M059J (cell line): ENCODE measurements around the gene RSKR. TPM values are rescaled to one million over a fixed set of nuclear protein-coding genes. Genes with fewer than 3 reads are reported as not detected.
"Not testable (repeated sequence)": the region's sequence is repeated elsewhere in the genome, so short reads cannot be mapped to it uniquely, and the experiment has no call there.

ENCODE experiments used
- DNase-seq: peaks from one replicate; pipeline ENCODE4 v3.0.0-alpha.2; 2012; ENCODE audit warnings: low read depth
- total RNA-seq: library from RNA; depleted of rRNA; stranded (reverse); fragments of >200 nt; shearing (Covaris generic); gene quantifications from 2 replicates; pipeline ENCODE4 v1.2.3, GENCODE V29; 2014; rRNA removed

RSKR gene
- total RNA-seq, 1 experiment from 2014 or later, result 9.7 TPM

DNA sequence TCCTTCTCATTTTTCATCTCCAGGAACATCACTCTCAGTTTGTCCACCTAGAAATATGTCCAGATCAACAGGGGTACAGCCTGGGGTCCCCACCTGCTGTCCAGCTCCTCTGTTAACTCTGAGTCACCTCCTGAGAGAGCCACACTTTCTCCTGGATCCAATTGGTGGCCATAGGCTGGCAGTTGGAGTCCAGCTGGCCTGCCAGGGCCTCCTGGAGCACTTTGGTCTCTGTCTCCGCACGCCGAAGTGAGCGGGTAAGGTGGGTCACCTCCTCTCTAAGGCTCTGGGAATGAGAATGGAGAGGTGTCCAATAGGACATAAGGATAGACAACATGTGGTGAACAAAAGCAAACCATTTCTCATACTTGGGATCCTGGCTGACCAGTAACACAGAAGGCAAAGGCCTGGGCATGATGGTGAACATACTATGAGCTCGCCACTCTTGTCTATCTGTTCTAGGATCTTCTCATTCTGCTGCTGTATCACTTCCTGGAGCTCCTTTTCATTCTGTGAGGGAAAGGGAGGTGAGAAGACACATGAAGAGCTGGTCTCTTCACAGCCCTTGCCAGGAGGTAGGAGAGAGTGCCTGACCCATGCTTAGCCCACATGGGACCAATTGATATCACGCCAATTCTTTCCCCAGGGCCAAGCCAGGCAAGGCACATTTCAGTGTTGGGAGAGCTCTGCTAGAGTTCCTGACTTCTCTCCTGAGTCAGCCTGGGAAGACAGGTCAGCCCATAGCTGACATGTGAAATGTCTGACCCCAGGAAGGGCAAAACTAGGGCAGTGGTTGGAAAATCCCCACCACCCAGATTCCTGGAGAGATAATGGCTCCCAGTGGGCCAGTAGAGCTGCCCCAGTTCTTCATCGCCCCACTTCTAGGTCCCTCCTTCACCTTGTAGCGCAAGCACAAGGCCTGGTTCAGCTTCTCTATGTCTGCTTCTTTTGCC lies 35.5 kb downstream of the RSKR start:
- no peak for DNase-seq

DNA sequence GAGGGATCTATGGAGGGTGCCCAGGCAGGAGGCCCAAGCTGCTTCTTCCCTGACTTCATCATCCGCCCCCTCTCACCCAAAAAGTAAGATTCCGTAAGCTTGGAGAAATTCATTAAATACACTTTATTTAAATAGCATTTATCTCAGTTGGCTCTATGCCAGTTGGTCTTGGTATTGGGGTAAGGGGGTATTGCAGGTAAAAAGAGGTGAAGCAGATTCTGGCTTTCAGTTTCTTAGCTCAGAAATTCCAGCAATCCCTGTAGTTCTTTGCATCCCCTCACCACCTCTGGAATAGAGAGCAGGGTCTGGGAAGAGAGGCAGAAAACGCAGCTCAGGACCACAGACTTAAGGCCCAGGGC lies 36.5 kb downstream of the RSKR start:
- no peak for DNase-seq

DNA sequence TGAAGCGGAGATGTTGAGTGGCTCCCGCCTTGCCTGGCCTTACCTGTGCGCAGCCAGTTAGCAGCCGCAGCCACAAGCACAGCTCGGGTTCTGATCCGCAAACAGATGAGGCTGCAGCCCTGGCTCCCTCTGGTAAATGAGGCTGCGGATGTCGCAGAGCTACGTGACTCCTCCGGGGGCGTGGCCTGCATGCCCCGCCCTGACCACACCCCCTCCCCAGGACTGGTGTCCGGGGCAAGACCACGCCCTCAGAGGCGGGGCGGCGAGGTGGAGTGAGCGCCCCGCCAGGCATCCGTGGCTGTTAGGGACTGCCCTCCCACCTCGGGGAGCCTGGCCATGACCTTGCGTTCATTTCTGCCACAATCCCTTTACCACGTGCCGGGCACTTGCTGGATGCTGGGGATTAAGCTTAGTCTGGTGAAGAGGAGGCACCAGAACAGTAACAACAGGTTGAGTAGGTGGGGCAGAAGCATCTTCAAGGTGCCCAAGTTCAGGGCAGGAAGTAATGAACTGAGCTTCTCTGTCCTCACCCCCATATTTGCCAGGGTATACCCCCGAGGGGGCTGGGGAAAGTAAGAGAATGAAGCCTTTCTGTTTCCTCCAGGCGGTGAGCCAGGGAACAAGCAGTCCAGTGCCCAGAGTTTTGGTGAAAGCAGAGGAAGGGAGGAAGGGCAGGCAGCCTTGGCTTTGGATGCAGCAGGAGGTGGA lies 37.1 kb downstream of the RSKR start, which contains the start of gene ALDOC:
ALDOC (minus strand) TSS at position 138 of the 708 bp plus-strand sequence. CDS start 1,363 bp downstream, outside the sequence.
- peak; percentile 26 for DNase-seq

DNA sequence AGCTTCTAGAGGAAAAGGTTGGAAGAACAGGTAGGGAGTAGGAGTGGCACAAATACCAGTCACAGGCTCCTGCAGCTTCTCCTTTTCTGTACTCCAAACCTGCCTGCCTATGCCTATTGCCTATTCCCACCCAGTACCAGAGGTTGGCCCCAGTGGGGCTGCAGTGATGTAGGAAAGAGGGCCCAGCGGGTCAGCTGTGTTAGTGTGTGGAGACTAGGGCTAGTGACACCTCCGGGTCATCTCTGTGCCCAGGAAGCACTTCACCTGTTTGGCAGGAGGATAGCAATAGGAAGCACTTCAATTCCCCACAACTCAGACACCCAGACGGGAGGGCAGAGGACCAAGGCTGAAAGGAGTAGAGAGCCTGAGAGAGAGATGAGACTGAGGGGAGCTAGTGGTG lies 38.0 kb downstream of the RSKR start:
- not testable (repeated sequence) for DNase-seq

DNA sequence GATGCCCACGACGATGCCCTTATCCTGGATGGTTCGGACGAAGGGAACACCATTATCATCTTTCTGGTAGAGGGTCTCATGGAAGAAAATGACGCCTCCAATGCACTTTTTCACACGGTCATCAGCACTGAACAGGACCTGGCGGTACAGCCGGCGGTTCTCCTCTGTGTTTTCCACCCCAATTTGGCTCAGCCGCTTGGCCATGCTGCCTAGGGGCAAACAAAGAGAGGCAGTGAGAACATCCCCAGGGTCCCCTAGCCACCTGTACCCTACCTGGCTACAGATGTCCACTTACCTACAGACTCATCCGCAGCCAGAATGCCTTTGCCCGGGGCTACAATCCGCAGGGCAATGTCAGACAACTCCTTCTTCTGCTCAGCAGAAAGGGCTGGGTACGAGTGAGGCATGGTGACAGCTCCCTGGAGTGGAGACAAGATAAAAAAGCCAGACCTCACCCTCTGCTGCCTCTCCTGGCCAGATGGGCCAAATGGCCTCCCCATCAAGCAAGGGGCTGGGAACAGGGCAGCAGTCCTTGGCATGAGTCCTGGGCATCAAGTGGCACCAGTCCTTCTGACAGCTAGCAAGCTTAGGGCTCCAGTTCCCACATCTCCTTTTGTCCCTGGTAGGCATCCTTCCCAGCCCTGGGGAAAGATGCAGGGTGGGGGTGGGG lies 38.7 kb downstream of the RSKR start:
- no peak for DNase-seq

DNA sequence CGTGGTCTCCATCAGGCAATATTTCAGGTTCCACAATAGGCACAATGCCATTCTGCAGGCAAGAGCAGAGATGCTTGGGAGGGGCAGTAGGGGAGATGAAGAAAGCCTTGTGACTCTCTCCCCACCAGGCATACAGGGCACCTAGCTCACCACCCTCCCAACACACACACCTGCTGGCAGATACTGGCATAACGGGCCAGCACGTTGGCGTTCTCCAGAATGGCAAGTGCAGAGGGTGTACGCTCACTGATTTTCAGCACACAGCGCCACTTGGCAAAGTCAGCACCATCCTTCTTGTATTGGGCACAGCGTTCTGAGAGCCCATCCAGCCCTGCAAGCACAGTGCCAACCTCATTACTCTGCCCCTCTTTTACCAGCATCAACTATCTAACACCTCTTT lies 39.5 kb downstream of the RSKR start:
- no peak for DNase-seq

DNA sequence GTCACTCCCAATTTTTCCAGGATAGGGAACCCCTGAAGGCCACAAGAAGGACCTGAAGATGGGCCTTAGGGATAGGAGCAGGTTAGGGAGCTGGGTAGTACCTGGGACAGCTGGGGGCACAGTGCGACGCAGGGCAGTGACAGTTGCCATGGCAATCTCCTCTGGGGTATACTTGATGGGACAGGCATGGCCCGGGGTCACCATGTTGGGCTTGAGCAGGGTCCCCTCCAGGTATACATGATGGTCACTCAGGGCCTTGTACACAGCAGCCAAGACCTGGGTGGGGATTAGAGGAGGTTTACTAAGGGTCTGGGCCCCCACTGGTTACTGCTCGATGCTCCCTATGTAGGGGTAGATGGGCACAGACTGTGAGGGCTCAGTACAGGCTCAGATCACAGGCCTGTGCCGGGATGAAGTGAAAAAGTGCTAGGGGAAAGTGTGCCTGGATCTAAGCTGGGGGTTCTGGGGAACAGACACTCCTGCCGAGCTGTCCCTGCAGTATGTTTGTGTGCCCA lies 40.0 kb downstream of the RSKR start:
- DNase-seq, result no peak

DNA sequence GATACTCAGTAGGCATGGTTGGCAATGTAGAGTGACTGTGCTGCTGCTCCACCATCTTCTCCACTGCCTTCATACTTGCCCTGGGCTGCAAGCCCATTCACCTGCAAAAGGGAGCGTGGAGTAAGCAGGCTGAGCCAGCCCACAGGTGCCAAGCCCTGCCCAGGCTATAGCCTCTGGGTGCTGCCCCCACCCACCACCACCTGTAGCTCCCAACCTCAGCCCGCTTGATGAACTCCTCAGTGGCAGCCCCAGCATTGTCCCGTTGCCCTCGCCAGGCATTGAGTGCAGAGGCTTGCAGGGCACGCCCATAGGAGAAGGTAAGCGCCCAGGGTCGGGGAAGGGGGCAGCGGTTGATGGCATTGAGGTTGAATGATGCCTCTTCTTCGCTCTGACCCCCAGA lies 40.5 kb downstream of the RSKR start:
- no peak for DNase-seq

DNA sequence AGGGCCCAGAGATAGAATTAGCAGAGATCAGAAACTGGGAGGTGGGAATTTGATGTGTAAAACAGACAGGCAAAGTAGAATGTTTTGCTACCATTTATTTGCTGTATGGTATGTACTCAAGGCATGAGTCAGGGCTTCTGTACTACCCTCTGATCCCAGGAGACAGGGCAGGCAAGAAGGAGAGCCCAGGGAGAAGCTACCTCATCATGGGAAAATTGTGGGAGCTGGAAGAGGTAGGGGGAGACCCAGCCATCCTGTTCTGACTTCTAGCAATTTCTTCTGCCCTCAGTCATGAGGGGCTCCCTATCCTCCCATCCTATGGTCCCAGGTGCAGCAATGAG lies 41.0 kb downstream of the RSKR start:
- DNase-seq, result no peak

DNA sequence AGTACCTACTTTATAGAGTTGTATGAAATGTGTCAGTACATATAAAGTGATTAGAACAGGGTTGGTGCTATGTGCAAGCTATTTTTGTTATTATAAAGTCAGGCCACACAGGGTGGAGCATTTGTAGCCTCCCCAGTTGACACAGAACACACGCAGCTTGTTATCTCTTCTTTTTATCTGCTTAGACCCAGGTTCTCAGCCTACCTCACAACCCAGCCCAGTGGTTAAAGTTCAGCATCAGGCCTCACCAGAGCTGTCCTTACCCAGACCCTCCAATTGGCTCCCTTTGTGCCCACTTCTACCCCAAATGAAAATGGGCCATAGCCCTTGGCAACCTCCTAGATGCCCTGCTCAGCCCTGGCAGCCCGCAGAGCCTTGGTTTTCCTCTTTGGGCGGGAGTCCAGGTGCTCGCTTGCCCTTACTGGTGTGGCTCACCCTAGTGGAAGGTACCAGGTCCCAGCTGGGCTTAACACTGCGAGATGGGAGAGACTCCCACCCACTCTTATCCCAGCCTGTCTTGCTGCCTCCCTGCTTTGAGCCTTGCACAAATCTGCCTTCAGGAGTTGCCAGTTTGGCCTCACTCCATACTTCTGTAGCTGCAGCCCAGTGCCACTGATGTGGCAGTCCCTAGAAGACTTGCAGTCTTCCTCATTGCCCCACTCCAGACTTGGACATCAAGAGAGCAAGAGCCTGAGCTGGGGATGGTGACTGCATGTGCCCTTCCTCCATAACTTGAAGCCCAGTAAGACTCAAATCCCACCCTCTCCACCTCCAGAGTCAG lies 41.5 kb downstream of the RSKR start:
- no peak for DNase-seq

DNA sequence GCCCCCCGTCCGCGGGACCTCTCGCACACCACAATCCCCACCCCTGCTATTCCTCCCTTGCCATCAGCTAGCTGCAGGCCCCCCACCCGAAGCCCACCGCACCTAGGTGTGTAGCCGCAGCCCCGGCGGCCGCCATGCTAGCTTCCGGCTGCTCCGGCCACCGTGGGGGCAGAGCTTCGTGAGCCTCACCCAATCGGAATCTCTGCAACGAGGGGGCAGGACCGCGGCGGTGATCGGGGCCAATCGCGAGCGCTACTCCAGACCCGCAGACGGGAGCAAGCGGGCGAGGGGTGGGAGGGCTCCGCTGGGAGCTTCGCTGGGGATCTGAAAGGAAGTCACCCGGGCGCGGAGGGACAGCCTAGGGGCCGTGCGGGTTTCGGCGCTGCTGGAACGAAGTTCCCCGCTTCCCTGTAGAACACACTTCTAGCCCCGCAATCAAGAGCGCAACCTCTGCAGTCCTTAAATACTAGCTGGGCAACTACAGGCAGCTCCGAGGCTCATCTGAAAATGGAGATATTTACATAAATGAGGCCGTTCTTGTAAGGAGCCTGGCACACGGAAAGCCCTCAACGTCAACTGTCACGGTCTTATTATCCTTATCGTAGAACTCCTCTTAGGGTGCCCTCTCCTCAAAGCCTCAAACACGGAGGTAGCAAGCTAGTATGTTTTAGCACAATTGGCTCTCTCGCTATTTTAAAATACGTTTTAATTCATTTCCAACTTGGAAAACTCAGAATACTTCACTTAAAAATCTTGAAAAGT lies 42.4 kb downstream of the RSKR start, which contains the start of gene PIGS:
PIGS (minus strand) TSS at position 164 of the 762 bp plus-strand sequence; CDS start at position 136, 28 bp downstream.
- peak; percentile 91 for DNase-seq

DNA sequence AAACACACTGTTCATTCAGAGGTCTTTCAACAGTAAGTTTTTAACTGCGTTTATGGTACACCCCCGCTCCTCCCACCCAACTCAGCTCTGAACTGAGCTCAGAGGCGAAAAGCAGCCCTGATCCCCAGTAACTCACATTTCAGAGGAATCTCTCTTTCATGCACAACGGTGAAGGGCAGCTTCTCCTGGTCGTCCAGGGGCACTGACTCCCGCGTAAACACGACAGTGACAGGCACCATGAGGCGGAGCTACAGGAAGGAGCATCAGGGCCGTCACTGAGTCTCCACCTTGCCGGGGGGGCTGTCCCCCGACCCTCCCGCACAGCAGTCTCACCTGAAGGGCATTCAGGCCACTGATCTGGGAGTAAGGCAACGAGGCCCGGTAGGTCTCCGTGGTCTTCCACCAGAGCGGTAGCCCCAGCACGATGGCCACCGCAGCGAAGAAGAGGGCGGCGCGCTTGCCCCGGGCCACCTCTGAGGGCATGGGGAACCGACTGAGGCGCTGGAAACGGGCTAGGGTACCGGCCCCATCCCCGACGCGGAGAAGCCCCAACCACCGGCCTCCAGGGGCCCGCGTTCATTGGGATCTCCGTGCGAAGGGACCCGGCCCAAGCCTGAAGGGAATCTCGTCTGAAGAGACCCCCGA lies 43.1 kb downstream of the RSKR start:
- DNase-seq, result peak; percentile 42

DNA sequence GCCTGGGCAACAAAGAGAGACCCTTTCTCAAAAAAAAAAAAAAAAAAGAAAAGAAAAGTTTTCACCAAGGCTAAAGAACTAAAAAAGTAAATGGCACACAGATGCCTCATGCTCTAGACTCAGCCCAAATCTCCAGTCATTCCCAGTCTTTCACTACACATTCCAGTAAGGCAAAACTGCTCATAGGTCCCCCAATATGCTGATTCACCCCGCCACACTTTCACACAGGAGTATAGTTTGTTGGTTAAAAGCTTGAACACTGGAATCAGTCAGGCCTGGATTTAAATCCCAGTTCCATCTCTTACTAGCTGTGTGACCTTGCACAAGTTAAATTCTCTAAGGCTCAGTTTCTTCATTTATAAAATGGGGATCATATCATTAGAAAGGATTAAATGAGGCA lies 44.5 kb downstream of the RSKR start:
- DNase-seq, result no peak

DNA sequence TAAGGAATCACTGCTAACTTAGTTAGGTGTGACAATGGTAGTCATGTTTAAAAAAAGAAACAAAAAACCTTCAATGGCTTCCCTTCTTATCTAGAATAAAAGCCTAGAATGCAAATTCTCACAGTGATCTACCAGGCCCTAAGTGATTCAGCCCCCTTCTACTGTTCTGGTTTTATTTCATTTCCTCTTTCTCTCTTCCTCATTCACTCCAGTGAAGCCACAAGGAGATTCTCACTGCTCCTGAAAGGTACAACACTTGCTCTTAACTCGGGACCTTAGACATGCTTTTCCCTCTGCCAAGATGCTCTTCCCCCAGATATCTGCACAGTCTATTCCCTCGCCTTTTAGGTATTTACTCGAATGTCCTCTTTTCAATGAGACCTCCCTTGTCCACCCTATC lies 46.4 kb downstream of the RSKR start:
- DNase-seq, result no peak

DNA sequence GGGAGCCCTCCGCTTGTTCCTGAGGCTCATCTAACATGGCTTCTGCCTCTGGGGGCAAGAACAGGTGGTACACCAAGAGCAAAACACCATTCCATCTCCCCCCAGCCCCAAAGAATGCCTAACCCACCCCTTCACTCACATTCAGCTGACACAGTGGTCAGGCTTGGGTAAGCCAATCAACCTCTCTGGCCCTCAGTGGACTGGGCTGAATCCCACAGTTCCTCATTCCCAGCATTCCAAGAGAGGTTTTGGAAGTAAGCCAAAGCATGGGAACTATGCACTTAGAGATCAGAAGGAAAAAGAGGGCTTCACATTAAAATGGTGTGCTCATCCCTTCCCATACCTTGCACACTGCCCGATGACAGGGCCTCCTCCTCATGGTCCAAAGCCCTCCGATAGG lies 50.5 kb downstream of the RSKR start:
- DNase-seq, result peak; percentile 67

Other genes starting within 250 kb of the RSKR start
- gene SEBOX, start 249.0 kb downstream of the RSKR start, total RNA-seq, result not detected in 2 replicates
- not detected in 2 replicates for gene VTN, start 243.9 kb downstream of the RSKR start, total RNA-seq
- 4.0 and 6.4 TPM in 2 replicates for gene SARM1, start 242.5 kb downstream of the RSKR start, total RNA-seq
- gene SLC46A1, start 208.0 kb downstream of the RSKR start, total RNA-seq, result 6.4 and 6.8 TPM in 2 replicates
- gene SLC13A2, start 140.5 kb downstream of the RSKR start, total RNA-seq, result not detected in 2 replicates
- not detected in 2 replicates for gene FOXN1, start 107.8 kb downstream of the RSKR start, total RNA-seq
- 29.8 and 36.9 TPM in 2 replicates for gene UNC119, start 61.6 kb downstream of the RSKR start, total RNA-seq
- gene PIGS, start 42.7 kb downstream of the RSKR start, total RNA-seq, result 112 and 119 TPM in 2 replicates
- 0.32 TPM in 1 of 2 replicates, not detected in the other for gene ALDOC, start 37.3 kb downstream of the RSKR start, total RNA-seq
- gene SPAG5, start 15.2 kb downstream of the RSKR start, total RNA-seq, result 52.9 and 104 TPM in 2 replicates
- 92.0 and 97.6 TPM in 2 replicates for gene BLTP2, start 31.0 kb upstream of the RSKR start, total RNA-seq
- gene SDF2, start 47.7 kb upstream of the RSKR start, total RNA-seq, result 74.0 and 81.7 TPM in 2 replicates
- gene SUPT6H, start 48.0 kb upstream of the RSKR start, total RNA-seq, result 20.8 and 28.1 TPM in 2 replicates
- 0.84 and 1.3 TPM in 2 replicates for gene PROCA1, start 97.7 kb upstream of the RSKR start, total RNA-seq
- gene RAB34, start 103.7 kb upstream of the RSKR start, total RNA-seq, result 27.3 and 32.1 TPM in 2 replicates
- gene RPL23A, start 105.8 kb upstream of the RSKR start, total RNA-seq, result 444 and 507 TPM in 2 replicates
- 9.4 and 11.2 TPM in 2 replicates for gene TLCD1, start 112.0 kb upstream of the RSKR start, total RNA-seq
- gene NEK8, start 114.6 kb upstream of the RSKR start, total RNA-seq, result 2.4 and 2.6 TPM in 2 replicates
- gene TRAF4, start 129.8 kb upstream of the RSKR start, total RNA-seq, result 44.9 and 48.0 TPM in 2 replicates
- gene FAM222B, start 228.6 kb upstream of the RSKR start, total RNA-seq, result 3.2 and 13.2 TPM in 2 replicates
- gene ERAL1, start 240.8 kb upstream of the RSKR start, total RNA-seq, result 34.4 and 41.7 TPM in 2 replicates